Globus pallidus (tissue), 1 donor: ENCODE data around the gene VAV2.

ENCODE experiments used
- DNase-seq: peaks from one replicate; pipeline ENCODE4 v3.0.0-alpha.2; 2015; ENCODE audit warnings: low spot score

Gene VAV2

DNA sequence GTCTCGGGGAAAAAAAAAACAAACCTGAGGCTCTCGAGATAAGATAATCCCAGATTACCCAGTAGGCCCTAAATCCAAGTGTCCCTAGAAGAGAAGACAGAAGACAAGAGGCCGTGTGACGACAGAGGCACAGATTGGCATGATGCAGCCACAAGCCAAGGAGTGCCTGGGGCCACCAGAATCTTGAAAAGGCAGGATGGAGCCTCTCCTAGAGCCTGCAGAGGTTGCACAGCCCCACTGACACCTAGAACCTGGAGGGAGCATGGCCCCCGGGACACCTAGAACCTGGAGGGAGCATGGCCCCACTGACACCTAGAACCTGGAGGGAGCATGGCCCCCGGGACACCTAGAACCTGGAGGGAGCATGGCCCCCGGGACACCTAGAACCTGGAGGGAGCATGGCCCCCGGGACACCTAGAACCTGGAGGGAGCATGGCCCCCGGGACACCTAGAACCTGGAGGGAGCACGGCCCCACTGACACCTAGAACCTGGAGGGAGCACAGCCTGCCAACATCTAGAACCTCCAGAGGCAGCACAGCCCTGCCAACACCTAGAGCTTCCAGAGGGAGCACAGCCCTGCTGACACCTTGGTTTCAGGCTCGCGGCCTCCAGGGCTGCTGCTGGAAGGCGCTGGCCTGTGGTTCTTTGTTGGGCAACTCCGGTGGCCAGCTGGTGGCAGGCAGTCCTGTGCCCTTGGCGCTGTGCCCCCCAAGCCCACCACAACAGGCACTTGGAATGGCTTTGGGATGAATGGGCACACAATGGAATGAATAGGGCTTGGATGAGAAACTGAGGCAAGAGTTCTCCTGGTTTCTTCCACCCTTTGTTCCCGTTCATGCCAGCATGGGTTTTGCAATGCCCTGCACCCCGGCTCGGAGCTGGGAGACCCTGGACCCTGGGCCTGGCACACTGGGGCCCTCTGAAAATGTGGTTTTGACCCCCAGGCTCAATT, 39.2 kb downstream of the VAV2 start:
- DNase-seq: no peak

DNA sequence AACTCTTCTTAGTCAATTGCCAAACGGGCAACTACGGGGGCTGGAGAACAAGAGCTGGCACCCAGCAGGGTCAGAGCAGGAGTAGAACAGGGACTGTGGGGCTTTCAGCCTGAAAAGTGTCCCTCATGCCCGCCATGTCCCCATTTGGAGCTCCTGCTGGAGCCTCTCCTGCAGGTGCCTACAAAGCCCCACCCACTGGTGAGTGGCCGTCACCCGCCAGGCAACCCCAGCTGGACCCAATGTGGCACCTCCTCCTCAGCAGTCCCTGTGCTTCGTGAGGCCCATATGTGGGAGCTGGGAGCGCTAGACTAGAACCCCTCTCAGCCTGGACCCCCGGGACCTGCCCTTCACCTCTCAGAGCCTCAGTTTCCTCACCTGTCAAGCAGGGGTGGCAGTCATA, 40.9 kb downstream of the VAV2 start:
- no peak for DNase-seq

DNA sequence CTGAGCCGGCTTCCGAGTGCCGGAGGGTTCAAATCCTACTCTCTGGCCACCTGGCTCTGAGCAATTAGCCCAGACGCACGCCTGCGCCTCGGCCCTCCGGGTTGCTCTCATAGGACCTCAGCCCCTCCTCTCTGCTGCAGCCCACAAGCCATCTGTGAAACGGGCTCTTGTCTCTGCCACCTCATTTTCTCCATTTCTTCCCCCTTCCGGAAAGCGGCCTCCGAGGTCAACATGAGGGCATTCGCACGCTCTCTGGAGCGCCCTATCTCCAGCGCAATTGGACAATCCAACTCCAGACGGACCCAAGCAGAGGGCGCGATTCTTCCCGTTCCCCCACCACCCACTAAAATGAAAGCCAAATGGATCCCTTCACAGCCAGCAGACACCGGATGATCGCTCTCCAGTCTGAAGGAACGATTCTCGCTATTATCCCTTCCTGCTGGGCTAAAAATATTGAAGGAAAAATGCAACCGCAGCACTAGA, 41.5 kb downstream of the VAV2 start:
- no peak for DNase-seq

DNA sequence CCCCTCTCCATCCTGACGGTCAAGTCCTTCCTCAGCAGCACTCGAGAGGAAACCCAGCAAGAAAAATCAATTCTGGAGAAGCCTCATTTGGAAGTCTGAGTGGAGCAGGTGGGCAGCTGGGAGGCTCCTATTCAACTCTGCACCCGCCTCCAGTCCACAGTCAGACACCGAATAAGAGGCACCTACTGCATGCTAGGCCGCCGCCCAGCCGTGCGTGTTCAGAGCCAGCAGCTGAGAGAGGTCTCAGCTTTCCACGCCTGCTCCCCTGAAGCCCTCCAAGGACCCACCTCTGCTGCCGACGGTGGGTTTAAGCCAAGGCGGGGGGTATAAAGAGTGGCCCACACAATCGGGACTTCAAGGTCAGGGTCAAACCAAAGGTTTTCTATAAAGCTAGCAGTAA, 41.9 kb downstream of the VAV2 start:
- no peak for DNase-seq

DNA sequence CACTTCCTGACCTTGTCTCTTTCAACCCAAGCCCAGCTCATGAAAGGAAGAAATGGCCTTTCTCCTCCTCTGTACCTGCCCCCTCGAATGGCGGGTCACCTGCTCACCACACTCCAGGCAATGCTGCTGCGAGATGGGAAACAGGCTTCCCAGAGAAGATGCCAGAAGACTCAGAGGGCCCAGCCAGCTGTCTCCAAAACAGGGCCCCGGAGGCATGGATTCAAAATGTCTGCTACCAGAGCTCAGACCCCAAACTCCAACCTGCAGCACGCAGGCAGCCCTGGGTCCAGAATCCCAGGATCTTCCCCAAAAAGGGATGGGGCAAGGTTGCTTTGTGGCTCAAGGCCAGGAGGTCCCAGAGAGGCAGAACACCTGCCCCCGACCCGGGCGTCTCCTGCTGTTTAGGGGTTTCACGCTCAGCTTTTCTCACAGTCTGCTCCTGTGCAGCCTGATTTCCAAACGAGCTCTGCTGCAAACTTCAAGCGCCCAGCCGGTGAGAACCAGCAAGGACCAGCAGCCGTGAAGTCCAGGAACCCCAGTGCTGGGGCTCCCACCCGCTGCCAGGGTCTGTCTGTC, 42.5 kb downstream of the VAV2 start:
- DNase-seq: no peak

DNA sequence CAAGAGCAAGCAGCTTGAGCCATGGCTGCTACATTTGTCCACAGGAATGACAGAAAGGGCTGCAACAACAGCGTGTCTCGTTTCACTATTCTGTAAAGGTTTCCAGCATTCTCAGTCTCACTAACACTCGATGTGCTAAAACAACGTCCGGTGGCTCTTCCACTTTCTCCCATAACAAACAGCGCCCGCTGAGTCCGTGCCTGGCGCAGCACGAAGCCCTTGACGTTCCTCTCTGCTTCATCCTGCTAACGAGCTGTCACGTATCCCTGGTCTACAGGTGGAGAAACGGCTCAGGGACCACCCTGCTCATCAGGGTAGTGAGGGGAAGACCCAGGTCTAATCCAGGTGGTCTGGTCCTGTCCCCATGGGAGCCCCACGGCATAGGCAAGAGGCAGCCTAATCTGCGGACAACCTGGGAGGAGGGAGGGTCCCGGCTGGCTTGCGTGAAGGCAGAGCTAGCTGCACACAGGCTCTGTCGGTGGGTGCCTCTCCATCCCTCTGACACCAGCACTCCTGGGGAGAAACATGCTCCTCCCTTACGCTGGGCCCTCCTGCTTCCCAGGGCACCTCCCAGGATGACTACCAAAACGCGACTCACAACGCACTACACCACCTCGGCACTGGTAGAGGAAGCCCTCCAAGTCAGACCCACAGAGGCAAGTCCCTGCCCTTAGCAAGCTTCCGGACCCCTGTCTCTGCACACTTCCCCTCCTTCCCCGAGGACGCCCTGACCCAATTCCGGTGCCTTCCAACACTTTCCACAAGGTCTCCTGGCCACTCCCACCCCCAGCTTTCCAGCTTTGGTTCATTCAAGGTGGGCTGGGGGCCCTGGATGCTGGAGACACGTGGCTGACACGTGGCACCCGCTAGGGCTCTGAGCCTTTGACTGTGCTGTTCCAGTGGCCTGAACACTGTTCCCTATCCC, 43.3 kb downstream of the VAV2 start:
- DNase-seq: no peak

DNA sequence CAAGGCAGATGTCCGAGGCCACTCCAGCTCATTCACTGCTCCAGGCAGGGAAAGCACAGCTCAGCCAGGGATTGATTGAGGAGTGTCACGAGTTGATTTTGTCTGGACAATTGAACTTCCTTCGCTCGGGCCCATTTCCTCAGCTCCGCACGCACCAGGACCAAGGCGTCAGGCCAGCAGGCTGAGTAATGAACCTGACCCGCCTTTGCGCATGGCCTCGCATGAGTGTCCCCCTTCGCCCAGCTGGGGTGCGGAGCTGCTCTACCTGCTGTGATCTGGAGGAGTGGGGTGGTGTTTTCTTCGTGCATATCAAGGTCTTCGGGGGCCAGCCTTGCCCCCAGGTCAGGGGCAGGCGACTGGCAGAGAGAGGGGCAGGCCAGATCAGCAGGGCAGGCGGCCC, 44.0 kb downstream of the VAV2 start:
- no peak for DNase-seq

DNA sequence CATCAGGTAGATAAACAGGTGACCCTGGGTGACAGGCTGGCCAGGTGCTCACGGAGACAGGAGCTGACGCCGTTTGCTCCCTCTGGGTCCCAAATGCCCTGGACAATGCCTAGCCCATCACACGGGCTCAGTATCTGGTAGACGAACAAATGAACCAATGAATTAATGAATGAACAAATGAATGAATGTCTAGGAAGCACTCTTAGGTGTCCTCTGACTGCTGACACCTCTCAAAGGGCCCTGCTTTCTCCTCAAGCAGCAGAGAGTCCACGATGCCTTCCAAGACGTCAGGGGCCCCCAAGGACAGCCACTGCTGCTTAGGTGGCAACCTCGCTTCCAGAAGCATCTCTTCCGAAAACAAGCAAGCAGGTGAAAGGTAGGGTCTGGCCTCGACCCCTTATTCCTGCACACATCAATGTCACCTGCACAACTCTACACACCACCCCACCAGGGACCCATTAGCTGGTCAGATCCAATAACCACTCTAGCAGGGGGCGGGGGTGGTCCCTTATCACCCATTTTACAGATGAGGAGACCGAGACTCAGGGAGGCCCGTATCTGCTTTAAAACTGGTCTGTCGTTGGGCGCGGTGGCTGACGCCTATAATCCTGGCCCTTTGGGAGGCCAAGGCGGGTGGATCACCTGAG, 45.2 kb downstream of the VAV2 start:
- DNase-seq: no peak

DNA sequence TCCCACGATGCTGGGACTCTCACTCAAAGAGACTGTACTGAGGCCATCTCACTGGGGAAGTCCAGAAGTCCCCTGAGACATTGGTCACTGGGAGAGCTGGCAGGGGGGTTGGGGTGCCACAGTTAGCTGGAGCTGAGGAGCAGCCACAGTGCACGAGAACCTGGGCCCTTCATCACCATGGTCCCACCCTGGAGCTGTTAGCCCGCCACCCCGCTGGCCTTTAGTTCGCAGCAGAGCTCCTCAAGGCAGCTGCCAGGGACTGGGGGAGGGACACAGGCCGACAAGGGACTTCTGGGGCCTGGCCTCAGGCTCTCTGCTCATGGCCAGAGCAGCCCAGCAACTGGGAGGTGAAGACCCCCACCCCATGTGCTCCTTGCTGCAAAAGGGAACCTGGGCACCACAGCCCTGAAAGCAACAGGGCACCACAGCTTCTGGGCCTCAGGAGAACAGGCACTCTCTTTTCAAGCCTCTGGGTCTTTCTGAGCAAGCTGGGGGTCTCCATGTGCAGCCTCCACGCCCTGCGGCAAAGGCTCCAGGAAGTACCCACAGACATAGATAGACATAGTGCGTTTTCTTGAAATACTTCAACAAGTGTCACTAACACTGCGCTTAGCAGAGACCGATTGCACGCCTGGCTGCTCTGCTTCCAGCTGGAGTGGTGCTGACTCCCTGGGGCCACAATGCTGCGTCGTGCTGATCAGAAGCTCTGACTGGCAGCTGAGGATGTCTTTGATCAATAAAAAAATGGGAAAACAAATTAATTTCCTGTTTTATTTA, 46.0 kb downstream of the VAV2 start:
- no peak for DNase-seq

DNA sequence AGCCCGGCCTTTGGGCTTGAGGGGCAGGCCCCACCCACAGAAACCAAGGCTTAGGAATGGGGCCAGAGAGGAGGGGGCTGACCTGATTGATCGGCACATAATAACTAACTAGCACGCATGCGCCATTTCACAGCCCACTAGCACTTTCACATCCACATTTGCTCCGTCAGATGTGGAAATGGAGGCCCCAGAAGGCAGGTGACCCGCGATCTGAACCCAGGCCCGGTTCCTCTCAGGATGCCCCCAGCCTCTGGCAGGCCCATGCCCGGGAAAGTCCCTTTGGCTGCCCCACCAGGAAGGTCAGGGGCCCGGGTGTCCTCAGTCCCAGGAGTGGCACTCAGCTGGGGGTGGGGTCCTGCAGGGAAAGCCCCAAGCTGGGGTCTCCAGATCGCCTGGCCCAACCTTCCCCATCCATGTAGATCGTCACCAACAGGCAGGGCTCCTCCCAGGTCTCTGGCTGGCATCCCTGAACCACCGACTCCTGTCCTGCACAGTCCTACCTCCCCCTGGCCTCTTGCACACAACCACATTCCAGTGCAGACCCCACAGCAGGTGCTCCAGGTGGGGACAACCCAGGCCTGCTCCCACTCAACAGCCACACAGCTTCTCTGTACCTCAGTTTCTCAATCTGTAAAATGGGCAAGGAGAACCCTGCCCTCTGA, 46.7 kb downstream of the VAV2 start:
- DNase-seq: no peak

DNA sequence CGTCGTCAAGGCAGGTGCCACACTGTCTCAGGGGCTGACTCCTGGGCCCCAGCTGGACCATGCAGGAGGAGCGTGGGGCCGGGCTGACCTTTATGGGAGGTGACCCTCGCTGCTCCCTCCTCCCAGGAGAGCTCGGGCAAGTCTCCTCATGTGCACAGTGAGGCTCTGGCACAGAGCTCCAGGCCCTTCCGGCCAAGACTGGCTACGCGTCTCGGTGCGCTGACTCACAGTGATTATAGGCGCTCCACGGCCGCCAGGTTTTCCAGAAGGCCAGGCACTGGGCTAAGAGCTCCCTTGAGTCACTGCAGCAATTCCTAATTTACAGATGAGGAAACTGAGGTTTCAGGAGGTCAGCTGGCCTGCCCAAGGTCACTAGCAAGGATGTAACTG, 47.4 kb downstream of the VAV2 start:
- no peak for DNase-seq

DNA sequence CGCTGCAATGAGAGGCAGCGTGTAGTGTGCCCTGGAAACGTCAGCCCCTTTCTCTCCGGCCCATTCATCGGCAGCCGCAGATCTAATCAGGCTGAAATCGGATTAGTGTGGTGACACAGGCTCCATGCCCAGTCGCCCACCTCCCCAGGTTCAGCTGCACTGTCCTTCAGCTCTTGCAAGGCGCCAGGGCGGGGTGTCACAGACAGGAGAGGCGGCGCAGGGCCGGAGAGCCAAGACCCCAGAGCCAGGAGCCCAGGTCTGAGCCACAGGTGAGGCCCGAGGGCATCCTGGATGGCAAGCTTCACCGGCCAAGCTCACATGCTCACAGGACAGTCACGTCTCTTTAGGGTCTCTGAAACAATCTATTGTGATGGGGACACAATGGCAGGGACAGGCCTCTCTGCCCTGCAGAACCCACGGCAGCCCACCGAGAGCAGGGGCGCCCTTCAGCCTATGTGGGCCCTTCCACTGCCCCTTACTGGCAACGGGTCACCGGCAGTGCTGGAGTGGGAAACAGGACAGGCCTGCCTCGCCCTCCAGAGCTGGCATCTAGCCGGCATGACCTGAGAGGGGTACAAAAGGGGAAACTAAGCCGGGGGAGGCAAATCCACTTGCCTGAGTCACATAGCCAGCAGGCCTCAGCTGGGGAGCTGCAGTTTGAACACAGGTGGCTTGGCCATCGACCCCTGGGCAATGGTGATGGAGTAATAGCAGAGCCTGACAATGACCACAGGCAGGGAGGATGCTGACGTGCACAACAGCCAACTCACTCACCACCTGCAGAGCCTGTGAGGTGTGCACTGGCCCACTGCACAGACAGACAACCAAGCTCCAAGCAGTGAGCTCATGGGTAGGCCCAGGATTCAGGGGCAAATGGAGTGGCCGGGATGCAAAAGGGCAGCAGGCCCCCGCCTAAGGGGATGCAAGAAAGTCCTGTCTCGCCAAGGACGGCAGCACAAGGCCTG, 48.1 kb downstream of the VAV2 start:
- no peak for DNase-seq

DNA sequence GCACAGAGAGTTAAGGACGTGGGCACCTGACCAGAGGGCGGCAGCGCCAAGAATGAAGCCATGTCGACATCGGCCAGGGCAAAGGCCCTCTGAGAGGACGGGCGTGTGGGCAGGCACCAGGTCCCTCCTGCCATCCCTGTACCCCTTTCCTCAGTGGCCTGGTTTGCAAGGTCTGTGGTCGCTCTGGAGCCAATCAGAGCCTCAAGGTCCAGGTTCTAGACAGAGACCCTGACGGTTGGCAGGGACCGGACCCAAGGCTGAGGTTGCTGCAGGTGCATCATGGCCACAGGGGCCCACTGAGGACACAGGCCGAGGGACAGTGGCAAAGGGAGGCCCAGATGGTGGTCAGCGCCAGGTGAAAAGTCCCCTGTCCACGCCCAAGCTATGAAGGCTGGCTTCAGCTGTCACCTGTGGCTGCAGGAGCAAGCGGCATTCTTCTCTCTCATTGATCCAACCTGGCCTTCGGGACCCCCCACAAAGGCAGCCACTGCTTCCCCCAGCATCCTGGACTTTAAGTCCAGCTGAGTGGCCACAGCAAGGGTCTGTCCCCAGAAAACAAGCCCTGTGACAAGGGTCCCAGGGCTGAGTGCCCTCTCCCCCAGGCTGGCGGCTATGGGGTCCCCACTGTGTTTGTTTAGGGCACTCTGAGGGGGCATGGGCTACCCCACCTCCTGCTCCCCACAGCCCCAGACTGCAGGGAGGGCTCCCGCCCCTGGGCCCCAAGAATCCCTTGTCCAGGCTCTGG, 48.9 kb downstream of the VAV2 start:
- DNase-seq: no peak

DNA sequence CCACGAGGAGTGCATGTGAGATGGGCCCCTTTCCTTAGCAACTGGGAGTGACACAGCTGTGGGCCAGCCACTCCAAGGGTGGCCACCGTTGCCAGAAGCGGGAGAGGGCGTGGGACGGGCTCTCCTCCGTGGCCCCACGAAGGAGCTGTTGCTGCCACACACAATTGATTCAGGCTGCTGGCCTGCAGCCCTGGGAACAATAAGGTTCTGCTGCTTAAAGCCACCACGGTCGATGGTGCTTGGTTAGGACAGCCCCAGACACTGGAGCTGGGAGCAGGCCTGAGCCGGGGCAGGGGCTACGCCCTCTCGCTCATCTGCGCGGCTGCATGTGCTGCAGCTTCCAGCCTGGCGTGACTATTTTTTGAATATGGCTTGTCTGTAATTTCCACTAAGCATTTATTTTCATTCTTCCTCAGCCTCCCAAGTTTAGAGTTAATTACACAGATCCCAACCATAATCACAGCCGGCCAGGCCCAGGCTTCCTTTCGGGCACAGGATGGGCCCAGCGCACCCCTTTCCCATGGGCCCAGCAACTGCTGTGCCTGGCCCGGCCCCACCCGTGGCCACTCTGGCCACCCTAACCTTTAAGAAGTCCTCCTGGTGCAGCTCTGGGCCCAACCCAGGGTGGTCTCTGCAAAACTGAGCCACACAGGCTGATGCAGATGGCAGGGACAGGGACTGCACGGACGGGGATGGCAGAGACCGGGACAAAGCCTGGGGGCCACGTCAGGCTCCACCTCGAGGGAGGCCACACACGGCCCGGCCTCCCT, 49.7 kb downstream of the VAV2 start:
- no peak for DNase-seq

DNA sequence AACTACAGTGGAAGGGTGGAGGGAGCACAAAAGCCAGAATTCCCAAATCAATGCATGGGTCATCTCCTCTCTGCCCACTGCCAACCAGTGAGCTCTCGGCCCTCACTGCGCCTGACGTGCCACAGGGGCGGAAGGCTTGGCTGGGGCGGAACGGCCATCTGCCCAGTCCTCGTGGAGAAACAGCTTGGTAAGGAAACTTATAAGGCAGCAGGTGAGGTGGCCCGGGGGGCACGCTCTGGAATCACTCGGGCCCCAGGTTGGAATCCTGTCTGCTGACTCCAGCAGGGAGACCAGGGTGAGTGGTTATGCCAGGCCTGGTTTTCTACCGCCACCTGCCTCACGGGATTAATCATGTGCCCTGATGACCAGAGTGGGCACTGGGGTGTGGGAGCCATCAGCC, 52.3 kb downstream of the VAV2 start:
- no peak for DNase-seq

DNA sequence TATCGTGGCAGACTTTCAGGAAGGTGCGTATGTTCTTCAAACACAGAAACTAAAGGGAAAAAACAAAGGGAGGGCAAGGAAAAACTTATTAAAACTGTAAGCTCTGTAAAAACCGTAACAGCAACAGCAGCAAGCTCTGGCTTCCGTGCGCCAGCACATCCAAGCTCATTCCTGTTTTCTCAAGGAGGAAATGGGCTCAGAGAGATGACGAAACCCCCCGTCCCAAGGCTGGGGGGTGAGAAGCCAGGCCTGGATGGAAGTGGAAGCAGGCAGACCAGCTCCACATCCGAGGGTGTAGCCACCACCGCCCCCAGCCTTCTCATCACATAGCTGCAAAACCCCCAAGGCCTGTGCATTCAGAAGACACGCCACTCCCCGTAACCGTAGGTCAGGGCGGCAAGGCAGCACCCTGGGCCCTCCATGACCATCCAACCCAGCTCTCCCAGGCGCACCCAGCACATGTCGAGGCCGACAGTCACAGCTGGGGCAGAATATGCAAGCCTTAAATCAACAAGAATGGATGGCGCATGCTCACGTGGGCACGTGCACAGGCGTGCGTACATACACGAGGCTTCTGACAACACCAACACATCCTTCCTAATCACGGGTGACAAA, 52.8 kb downstream of the VAV2 start:
- no peak for DNase-seq

DNA sequence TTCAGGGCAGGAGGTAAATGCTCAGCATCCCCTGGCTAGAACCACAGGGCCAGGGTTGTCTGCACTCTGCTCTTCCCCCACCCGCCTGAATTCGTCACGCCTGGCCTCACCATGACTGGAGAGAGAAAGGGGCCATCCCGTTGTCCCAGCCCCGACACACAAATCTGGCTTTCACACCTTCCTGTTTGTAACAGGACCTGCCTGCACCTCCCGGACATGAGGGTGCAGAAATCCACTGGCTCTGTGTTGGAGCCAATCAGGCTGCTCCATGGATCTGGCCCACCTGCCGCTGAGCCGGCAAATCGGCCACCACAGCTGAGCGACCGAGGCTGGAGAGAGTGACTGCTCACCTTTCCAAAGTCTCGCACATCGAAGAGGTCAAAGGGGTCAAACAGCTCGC, 53.4 kb downstream of the VAV2 start:
- DNase-seq: no peak
